KOPT-K1 (cell line): ENCODE results near the gene DOC2B.

Experiments used
- H3K27ac ChIP-seq: fragments of 200-600 bp; sonication (generic); 2 replicates; pipeline ENCODE4 v1.5.1; 2016; ENCODE audit warnings: antibody characterized with exemption, mild to moderate bottlenecking, low read depth, low read length; ENCODE audit not compliant: poor library complexity, severe bottlenecking
- H3K36me3 ChIP-seq: fragments of 200-600 bp; sonication (generic); 2 replicates; pipeline ENCODE4 v1.5.1; 2017; ENCODE audit warnings: antibody characterized with exemption, mild to moderate bottlenecking, low read length, moderate library complexity; ENCODE audit not compliant: insufficient read depth
- H3K9me3 ChIP-seq: fragments of 200-600 bp; sonication (generic); 2 replicates; pipeline ENCODE4 v1.5.1; 2017; ENCODE audit warnings: antibody characterized with exemption, low read length, mild to moderate bottlenecking; ENCODE audit not compliant: insufficient read depth, poor library complexity, severe bottlenecking

The DOC2B gene

DNA sequence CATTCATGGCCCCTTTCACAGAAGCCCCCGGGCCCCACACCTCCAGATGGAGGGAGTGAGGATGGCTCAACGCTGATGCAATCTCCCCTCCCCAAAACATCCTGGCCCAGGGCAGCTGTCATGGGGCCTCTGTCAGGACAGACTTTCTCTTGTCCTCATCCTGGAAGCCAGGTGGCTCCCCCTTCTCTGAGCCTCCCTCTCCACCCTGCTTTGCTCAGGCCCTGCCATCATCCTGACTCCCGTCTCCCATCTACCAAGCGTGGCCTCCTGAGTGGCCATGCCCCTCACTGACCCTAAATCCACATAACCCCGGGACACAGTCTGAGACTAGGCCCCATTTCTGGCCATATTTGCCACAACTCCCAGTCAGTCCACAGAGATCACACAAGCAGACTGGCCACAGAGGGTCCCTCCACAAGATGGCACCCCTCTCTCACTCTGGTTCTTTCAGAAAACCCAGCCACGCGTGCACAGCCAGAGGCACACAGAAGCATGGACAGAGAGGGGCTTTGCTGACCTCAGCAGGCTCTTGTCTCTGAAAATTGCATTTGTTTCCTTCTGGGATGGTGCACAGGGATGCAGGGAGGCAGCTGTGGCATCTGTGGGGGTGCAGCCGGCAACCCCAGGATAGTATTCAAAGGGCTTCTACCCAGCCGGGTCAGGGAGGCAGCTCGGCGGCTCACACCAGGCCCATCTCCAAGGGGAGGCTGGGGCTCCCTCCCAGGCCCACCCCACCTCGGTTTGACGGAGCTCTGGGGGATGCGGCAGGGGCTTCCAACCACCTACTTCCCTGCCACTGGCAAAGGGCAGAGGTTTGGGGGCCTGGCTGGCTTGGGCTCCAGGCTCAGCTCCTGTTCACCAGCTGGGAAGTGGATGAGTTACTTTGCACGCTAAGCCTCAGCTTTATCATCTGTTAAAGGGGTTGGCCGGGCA lies 16.9 kb downstream of the DOC2B start:
- Histone ChIP-seq H3K27ac (no peak overlapping the region), H3K9me3 (no peaks in the 10 kb centered on the region), H3K36me3 (no peaks in the 10 kb centered on the region)

- Histone ChIP-seq H3K9me3 (no peaks in the 10 kb centered on the region), H3K36me3 (no peaks in the 10 kb centered on the region), H3K27ac (no peak overlapping the region)
Measured at GRCh38 chr17:163514-164098, 17.8 kb downstream of the DOC2B start.

DNA sequence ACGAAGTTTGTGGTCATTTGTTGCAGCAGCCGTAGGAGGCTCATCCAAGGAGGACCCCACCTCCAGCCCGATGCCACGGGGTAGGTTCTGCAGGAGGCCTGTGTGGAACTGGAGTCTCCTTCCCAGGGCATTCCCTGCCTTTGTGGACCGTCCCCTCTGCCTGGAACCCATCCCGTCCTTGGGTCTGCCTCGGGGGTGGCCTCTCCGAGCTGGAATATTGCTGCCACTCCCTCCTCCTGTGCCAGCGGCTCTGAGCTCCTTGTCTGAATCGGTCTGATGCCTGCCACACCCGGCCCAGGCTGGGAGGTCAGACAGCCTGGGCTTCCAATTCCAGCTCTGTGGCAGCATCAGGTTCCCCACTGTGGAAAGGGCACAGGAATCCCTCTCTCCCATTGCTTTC lies 18.8 kb downstream of the DOC2B start:
- H3K36me3 ChIP-seq: no peaks in the 10 kb centered on the region
- H3K9me3 ChIP-seq: no peaks in the 10 kb centered on the region
- no peak overlapping the region for H3K27ac ChIP-seq

- no peak overlapping the region for H3K27ac ChIP-seq
- H3K36me3 ChIP-seq: no peaks in the 10 kb centered on the region
- H3K9me3 ChIP-seq: no peaks in the 10 kb centered on the region
Measured at GRCh38 chr17:161481-161880, 20.0 kb downstream of the DOC2B start.

- Histone ChIP-seq H3K27ac (no peak overlapping the region), H3K9me3 (no peaks in the 10 kb centered on the region), H3K36me3 (no peaks in the 10 kb centered on the region)
Measured at GRCh38 chr17:160336-160735, 21.1 kb downstream of the DOC2B start.

DNA sequence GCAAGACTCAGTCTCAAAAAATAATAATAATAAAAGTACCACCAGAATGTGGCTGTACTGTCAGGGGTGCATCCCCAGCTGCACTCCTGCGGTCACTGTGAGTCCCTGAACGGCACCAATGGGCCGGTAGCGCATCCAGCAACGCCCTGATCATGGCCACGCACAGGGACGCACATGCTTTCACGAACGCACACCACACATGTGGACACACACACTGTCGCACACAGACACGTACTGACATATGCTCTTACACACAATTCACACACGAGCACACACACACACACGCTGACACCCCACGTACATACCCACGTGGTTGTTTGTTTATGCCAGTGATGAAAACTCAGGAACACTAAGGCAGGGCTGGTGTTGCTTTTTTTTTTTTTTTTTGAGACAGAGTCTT lies 21.8 kb downstream of the DOC2B start:
- no peaks in the 10 kb centered on the region for H3K9me3 ChIP-seq
- no peak overlapping the region for H3K27ac ChIP-seq
- no peaks in the 10 kb centered on the region for H3K36me3 ChIP-seq

DNA sequence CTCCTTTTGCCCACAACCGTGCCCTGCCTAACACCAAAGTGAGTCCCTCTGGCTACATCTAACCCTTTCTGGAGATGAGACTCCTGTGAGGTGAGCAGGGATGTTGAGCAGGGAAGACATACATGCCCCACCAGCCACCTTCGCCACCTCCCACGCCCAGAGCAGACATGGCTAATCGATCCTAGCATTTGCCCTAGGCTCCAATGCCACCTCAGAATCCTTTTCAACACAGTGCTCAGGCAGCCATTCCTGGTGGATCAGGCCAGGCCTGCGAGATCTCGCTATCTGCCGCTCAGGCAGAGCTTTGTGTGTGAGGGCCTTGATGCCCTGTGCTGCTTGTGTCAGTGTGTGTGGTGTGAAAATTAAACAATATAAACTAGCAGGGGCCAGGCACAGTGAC lies 23.1 kb downstream of the DOC2B start:
- no peaks in the 10 kb centered on the region for H3K36me3 ChIP-seq
- H3K27ac ChIP-seq: no peak overlapping the region
- H3K9me3 ChIP-seq: no peaks in the 10 kb centered on the region

DNA sequence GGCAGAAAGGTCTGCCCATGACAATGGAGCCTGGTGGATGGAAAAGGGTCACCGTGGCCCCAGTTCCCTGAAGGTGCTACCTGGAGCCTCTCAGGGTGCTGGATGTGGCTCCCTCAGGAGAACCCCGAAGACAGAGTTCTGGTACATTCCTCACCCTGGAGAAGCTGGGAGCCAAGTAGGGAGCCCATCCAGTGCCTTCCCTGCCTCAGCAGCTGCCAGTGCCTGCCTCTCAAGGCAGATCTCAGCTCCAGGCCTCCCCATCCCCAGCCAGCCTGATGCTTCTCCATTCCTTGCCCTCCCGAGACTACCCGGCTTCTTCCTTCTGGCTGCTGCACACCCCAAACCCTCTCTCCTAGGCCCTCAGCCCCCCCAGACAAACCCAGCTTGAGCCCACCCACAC lies 23.5 kb downstream of the DOC2B start:
- Histone ChIP-seq H3K36me3 (no peaks in the 10 kb centered on the region), H3K9me3 (no peaks in the 10 kb centered on the region)

GRCh38 chr17:156946-157345 lies 24.5 kb downstream of the DOC2B start:
- H3K27ac ChIP-seq: no peak overlapping the region
- H3K9me3 ChIP-seq: no peaks in the 10 kb centered on the region
- H3K36me3 ChIP-seq: no peaks in the 10 kb centered on the region

More for the DNA sequence above, 23.5 kb downstream of the DOC2B start:
- no peak overlapping the region for H3K27ac ChIP-seq

DNA sequence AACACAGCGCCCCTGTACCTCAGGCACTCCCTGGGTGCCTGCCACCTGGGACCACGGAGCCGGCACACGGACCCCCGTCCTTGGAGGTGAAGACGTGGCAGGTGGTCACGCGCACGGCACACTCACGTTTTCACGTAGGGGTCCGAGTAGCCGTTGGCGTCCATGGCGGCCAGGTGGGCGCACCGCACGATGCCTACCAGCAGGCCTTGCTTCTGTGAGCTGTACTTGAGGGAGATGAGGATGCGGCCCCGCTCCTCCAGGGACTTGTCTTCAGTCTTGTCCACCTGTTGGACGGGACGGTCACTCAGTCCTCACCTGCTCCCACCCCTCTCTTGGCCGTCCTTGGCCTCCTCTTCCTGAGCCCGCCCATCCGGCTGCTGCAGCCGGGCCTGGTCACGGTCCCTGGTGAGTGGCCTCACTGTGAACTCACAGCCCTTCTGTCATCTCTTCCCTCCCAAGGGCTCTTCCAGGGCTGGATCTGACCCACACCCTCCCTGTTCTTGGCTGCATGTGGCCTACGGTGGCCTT lies 25.3 kb downstream of the DOC2B start:
- Histone ChIP-seq H3K27ac (no peak overlapping the region), H3K9me3 (no peaks in the 10 kb centered on the region)

GRCh38 chr17:155576-155975 lies 25.9 kb downstream of the DOC2B start:
- Histone ChIP-seq H3K27ac (no peak overlapping the region), H3K36me3 (no peaks in the 10 kb centered on the region), H3K9me3 (no peaks in the 10 kb centered on the region)

More for the DNA sequence above, 25.3 kb downstream of the DOC2B start:
- no peaks in the 10 kb centered on the region for H3K36me3 ChIP-seq

DNA sequence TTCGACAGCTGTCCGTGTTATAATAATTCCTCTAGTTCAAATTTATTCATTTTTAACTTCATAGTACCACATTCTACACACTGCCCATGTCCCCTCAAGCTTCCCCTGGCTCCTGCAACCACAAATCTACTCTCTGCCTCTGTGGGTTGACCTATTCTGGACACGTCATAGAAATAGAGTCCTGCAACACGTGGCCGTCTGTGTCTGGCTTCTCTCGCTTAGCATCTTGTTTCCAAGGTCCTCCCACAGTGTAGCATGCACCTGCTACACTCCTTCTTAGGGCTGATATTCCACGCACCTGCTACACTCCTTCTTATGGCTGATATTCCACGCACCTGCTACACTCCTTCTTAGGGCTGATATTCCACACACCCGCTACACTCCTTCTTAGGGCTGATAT lies 27.6 kb downstream of the DOC2B start:
- Histone ChIP-seq H3K27ac (no peak overlapping the region), H3K9me3 (no peaks in the 10 kb centered on the region), H3K36me3 (no peaks in the 10 kb centered on the region)

GRCh38 chr17:152860-153420 lies 28.5 kb downstream of the DOC2B start:
- no peaks in the 10 kb centered on the region for H3K9me3 ChIP-seq
- H3K36me3 ChIP-seq: no peaks in the 10 kb centered on the region
- no peak overlapping the region for H3K27ac ChIP-seq

DNA sequence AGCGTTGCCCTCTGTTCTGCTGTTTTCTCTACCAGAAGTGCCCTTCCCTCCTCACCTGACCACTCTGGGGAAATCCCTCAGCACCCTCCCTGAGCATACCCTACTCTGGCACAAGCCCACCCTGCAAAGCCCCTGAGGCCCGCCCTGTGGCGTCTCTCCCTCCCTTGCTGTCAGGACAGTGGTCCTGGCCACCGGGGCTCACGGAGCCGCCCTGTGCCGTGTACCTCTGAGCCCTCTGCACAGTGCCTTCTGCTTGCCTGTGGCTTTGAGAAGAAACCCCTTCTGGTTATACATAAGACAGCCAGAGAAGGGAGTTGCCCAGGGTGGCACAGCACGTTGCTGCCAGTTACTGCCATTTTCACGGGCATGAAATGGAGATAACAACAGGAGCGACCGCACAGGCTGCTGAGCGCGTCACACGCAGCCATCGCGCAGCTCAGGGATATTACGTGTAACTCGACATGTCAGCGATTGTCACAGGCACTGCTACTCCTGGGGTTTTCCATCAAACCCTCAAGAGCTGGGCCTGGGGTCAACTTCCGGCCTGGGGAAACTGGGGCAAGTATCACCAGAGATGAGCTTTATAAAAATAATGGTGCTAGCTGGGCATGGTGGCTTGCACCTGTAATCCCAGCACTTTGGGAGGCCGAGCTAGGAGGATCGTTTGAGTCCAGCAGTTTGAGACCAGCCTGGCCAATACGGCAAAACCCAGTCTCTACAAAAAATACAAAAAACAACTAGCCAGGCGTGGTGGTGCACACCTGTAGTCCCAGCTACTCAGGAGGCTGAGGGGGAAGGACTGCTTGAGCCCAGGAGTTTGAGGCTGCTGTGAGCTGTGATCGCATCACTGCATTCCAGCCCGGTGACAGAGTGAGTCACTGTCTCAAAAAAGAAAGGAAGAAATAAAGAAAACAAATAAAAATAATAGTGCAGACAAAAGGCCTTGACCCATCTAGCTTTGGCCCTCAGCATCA lies 29.3 kb downstream of the DOC2B start:
- no peaks in the 10 kb centered on the region for H3K9me3 ChIP-seq
- H3K36me3 ChIP-seq: no peaks in the 10 kb centered on the region
- no peak overlapping the region for H3K27ac ChIP-seq
